Measurements from ENCODE around the gene ADAMTS17.

Gene ADAMTS17

GRCh38 chr15:100020189-100020588 is 321.6 kb downstream of the ADAMTS17 start:
- Histone ChIP-seq H3K79me2 (ENCODE audit: insufficient read depth, low read length) (no peaks in the 10 kb centered on the region), H3F3A (ENCODE audit: low read depth) (no peaks in the 10 kb centered on the region), H3K27me3 (ENCODE audit: insufficient read depth, low read length, poor library complexity, severe bottlenecking) (no peaks in the 10 kb centered on the region), H3K4me3 (ENCODE audit: low read length, poor library complexity, severe bottlenecking) (no peak overlapping the region), H3K4me1 (ENCODE audit: insufficient read depth, low read length, poor library complexity, severe bottlenecking) (no peaks in the 10 kb centered on the region), H3K9me2 (replicated peaks; ENCODE audit: low read depth, low read length) (no peaks in the 10 kb centered on the region), H3K4me2 (ENCODE audit: low read depth, low read length, poor library complexity, severe bottlenecking) (no peak overlapping the region), H3K9me3 (ENCODE audit: insufficient read depth, low read depth, low read length) (no peaks in the 10 kb centered on the region), H4K20me1 (ENCODE audit: insufficient read depth, low read length, poor library complexity, severe bottlenecking) (no peaks in the 10 kb centered on the region), H3K9ac (ENCODE audit: low read depth, low read length, poor library complexity, severe bottlenecking) (no peak overlapping the region), H2AFZ (ENCODE audit: low read length) (no peak overlapping the region), H3K36me3 (ENCODE audit: insufficient read depth, low read length) (no peaks in the 10 kb centered on the region)
- TF ChIP-seq EZH2phosphoT487 (IDR thresholded peaks at IDR 0.05; ENCODE audit: borderline replicate concordance): no peak
- TF ChIP-seq CTCF (conservative IDR thresholded peaks at IDR 0.05; ENCODE audit: low read length): no peak

GRCh38 chr15:100019601-100020000 is 322.2 kb downstream of the ADAMTS17 start:
- Histone ChIP-seq H3K9me2 (replicated peaks; ENCODE audit: low read depth, low read length) (no peaks in the 10 kb centered on the region), H3K79me2 (ENCODE audit: insufficient read depth, low read length) (no peaks in the 10 kb centered on the region), H2AFZ (ENCODE audit: low read length) (no peak overlapping the region), H3K27me3 (ENCODE audit: insufficient read depth, low read length, poor library complexity, severe bottlenecking) (no peaks in the 10 kb centered on the region), H3F3A (ENCODE audit: low read depth) (no peaks in the 10 kb centered on the region), H3K4me2 (ENCODE audit: low read depth, low read length, poor library complexity, severe bottlenecking) (no peak overlapping the region), H3K4me3 (ENCODE audit: low read length, poor library complexity, severe bottlenecking) (no peak overlapping the region), H3K4me1 (ENCODE audit: insufficient read depth, low read length, poor library complexity, severe bottlenecking) (no peaks in the 10 kb centered on the region), H3K9ac (ENCODE audit: low read depth, low read length, poor library complexity, severe bottlenecking) (no peak overlapping the region), H4K20me1 (ENCODE audit: insufficient read depth, low read length, poor library complexity, severe bottlenecking) (no peaks in the 10 kb centered on the region), H3K9me3 (ENCODE audit: insufficient read depth, low read depth, low read length) (no peaks in the 10 kb centered on the region), H3K36me3 (ENCODE audit: insufficient read depth, low read length) (no peaks in the 10 kb centered on the region)
- TF ChIP-seq CTCF (conservative IDR thresholded peaks at IDR 0.05; ENCODE audit: low read length): no peak
- no peak for TF ChIP-seq EZH2phosphoT487 (IDR thresholded peaks at IDR 0.05; ENCODE audit: borderline replicate concordance)

- TF ChIP-seq CTCF (conservative IDR thresholded peaks at IDR 0.05; ENCODE audit: low read length) (no peak), EZH2phosphoT487 (IDR thresholded peaks at IDR 0.05; ENCODE audit: borderline replicate concordance) (no peak)
- Histone ChIP-seq H3K4me3 (ENCODE audit: low read length, poor library complexity, severe bottlenecking) (no peak overlapping the region), H3K4me2 (ENCODE audit: low read depth, low read length, poor library complexity, severe bottlenecking) (no peak overlapping the region), H3F3A (ENCODE audit: low read depth) (no peaks in the 10 kb centered on the region), H3K9me2 (replicated peaks; ENCODE audit: low read depth, low read length) (no peaks in the 10 kb centered on the region), H3K79me2 (ENCODE audit: insufficient read depth, low read length) (no peaks in the 10 kb centered on the region), H3K27me3 (ENCODE audit: insufficient read depth, low read length, poor library complexity, severe bottlenecking) (no peaks in the 10 kb centered on the region), H3K4me1 (ENCODE audit: insufficient read depth, low read length, poor library complexity, severe bottlenecking) (no peaks in the 10 kb centered on the region), H3K36me3 (ENCODE audit: insufficient read depth, low read length) (no peaks in the 10 kb centered on the region), H3K9ac (ENCODE audit: low read depth, low read length, poor library complexity, severe bottlenecking) (no peak overlapping the region), H2AFZ (ENCODE audit: low read length) (no peak overlapping the region), H4K20me1 (ENCODE audit: insufficient read depth, low read length, poor library complexity, severe bottlenecking) (no peaks in the 10 kb centered on the region), H3K9me3 (ENCODE audit: insufficient read depth, low read depth, low read length) (no peaks in the 10 kb centered on the region)
Measured at GRCh38 chr15:100018191-100018590, 323.6 kb downstream of the ADAMTS17 start.
